DMS79 treated with DMSO at 0.1 percent for 48 hours (cell line): ENCODE data around the gene ADA.
"Not testable (repeated sequence)": the region's sequence is repeated elsewhere in the genome, so short reads cannot be mapped to it uniquely, and the experiment has no call there.

Experiments used
- DNase-seq: peaks from one replicate; lab custom pipeline; 2025; lab: John Stamatoyannopoulos, UW

Gene ADA

DNA sequence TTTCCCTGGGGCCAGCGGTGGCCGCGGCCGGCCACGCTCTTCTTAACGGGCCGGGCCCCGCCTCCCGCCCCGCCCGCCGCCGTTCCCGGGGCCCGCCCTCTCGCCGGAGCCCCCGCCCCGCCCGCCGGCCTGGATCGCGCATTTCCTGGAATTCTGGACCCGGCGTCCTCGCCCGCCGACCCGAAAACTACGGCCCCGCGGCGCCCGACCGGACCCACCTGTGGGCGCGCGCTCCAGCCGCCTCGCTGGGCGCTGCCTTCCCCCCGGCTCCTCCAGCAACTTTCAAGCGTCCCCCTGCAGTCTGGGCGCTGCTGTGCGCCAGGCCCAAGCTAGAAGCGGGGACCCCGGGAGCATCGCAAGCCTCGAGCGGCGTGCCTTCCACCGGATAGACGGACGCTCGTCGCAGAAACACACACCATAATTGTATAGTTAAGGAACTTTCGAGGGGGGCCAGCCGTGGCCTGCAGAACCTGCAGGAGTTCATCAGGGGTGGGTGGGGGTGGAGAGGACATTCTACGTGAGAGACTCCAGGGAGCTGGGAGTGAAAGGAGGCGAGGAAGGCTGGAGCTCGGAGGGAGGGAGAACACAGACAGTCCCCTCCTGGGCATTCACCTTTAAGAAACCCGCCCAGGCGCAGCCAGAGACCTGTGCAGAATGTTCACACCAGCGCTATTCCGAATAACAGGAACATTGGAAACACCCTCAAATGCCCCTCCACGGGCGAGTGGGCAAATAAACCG, at the start of gene ADA:
Gene ADA, minus strand, starts transcription at position 16 of the 740 bp plus-strand sequence. CDS start 92 bp downstream, outside the sequence.
- peak; percentile 2 for DNase-seq

DNA sequence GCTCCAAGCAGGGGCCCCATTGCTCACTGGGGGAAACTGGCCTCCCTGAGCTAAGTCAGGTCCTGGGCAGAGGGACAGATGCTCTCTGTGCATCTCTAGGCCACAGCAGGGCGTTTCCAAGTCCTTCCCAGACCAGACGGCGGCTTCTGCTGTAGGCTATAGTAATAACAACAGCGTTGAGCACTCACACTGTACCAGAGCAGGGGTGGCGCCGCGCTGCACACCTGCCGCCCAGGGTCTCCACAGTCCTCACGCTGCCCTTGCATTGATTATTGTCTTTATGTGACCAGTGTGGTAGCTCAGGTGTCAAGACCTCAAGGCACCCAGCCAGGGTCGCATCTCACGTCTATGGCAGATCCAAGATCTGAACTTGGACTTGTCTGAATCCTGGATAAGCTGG, 48.8 kb upstream of the ADA start:
- no peak for DNase-seq

DNA sequence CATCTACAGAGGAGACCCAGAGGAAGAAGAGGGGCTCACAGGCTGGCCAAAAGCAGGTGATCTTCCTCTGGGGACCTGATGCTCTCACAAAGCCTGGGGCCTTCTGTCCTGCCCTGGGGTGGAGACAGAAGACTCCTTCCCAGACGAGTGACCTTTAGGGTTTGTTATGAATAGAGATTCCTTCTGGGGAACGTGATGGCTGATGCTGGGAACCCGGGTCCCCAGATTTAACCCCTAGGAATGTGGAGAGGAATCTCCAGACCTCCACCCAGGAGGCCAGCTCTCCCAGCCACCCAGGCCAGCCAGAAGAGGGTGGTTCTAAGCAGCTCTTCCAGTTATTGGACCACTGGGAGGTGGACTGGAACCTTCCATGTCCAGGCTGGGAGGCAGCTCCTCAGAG, 46.9 kb upstream of the ADA start:
- no peak for DNase-seq

DNA sequence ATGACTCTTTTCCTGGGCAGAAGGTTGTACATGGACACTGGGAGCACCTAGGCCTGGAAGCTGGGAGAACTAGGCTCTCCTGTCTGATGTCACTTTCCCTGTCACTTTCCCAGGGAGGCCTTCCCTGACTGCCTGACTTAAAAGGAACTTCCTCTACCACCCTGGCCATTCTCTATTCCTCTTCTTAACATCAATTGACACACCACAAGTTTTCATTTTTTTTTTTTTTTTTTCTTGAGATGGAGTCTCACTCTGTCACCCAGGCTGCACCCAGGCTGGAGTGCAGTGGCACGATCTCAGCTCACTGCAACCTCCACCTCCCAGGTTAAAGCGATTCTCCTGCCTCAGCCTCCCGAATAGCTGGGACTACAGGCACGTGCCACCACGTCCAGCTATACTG, 45.5 kb upstream of the ADA start:
- DNase-seq, result not testable (repeated sequence)

DNA sequence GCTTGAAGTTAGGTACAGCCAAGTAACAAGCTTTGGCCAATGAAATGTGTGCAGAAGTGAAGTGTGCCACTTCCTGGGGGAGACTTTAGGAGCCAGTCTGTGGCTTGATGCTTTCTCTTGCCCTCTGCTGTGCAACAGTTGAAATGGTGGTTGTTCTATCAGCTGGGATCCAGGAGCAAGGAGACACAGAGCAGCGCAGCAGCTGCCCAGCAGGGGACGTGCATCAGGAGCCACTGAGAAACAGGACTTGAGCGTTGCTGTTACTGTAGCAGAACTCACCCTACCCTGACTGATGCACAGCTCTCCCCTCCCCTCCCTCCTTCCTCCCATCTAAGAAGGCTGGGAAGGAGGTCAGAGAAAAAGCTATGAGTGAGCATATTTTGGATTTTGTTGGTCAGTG, 44.8 kb upstream of the ADA start:
- no peak for DNase-seq

DNA sequence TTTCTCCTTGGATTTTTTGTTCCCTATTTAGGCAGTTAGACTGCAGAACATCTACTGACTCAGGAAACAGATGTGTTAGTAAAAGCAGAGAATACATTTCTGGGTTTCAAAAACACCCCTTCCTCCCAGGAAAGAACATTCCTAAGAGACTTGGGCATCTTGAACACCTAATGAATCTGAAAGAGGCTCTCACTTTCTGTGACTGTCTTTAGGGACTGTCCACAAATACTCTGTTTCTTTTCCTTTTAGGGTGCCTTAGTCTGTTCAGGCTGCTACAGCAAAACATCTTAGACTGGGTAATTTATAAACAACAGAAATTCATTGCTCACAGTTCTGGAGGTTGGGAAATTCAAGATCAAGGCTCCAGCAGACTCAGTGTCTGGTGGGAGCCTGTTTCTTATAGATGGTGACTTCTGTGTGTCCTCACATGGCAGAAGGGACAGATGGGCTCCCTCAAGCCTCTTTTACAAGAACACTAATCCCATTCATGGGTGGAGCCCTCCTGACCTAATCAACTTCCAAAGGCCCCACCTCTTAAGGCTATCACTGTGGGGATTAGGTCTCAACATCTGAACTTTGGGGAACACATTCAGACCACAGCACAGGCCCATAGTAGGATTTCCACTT, 44.3 kb upstream of the ADA start:
- no peak for DNase-seq

DNA sequence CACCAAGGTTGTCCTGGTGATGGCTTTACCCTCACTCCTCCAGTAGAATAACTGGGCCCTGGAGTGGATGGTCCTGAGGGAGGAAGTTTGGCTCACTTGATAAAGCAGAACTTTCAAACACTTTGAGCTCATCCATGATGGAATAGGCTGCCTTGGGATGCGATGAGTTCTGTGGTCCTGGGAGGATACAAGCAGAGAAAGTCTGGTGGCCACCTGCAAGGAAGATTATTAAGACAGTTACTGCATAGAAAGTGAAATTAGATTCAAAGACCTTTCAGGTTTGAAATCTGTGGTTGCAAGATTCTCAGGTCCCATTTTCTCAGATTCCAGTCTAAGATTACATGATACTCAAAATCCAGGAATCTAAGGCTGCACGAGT, 43.8 kb upstream of the ADA start:
- no peak for DNase-seq

DNA sequence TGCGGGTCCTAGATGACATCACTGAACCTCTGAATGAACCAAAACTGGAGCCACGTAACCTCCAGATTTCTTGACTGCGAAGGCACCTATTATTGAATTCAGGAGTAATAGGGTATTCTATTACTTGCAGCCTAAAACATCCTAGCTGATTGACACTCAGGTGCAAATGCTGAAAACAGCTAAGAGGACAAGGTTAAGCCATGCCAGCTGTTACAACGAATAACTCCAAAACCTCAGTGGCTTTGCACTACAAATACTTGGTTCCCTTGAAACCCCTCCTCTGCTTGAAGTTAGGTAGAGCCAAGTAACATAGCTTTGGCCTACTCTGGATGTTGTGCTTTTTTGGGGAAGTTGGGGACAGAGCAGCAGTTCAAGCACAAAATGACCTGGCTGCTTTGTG, 42.7 kb upstream of the ADA start:
- no peak for DNase-seq

DNA sequence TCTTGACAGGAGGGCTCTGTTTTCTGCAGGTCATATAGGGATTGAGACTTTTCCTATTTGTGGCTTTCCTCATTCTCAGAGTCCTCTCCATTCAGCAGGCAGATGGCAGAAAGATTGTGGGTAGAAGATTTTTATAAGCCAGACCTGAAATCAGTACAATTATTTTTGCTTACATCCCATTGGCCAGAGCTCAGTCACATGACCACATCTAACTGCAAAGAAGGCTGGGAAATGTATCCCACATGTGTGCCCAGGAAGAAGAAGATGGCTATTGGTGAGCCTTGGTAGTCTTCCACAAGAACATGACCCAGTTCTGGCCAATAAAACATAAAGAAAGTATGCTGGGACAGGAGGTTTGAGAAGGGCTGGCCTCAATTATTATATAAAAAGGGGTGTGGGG, 42.1 kb upstream of the ADA start:
- no peak for DNase-seq

DNA sequence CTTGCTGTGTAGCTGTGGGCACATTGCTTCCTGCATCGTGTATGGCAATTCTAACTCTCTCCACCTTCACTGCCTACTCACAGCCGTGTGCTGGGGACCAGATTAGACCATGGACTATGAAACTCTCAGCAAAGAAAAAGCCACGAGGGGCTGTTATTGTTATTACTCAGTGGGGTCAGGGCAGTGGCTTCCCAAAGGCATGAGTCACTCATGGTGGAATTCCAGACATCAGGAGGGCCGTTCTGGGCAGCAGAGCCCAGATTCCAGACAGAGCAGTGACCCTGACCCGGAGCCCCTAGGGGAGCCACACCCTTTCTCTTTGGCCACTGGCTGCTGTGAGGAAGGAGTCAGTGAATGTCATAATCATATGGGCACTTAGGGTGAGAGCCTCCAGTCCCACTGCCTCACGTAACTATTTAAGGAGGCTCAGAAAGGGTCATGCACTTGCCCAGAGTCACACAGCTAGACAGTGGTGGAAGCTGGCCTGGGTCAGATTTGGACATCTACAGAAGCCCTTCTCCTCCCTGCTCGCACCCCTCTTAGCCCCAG, 41.5 kb upstream of the ADA start:
- DNase-seq, result no peak

DNA sequence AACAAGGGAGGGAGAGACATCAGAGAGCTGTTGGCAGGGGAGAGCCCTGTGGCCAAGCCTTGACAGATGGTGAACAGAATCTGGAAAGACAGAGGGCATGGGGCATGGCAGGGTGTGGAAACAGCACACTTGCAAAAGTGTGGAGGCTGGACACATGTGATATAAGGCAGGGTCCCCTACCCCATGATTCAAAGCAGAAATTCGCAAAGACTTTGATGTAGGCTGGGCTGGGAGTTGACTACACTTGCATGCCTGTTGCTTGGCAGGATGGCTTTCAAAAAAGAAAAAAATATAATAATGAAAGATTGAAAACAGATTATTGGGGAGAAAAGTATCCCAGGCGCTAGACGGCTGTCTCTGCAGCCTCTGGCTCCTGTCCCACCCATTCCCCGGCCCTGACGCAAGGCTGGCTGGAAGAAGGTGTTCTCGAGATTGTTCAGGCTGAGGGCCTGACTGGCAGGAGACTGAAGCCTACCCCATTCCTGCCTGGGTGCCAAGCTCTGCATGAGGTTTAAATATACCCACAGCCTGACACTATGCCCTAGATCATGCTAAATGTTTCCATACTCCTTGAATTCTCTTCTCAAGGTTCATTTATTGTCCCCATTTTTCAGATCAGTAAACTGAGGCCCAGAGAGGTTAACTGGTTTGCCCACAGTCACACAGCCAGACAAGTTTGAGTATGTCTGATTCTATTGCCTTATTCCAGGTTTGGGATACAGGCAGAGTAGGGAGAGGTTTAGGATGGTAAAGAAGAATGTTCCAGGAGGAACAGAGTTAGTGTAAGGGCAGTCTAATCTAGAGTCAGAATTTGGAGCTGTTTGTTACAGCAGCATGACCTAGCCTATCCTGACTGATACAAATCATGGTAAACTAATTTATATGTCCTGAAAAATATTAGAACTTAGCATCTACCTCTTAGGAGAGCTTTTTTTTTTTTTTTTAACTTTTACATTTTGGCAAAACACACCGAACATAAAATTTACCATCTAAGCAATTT, 40.2 kb upstream of the ADA start:
- no peak for DNase-seq

DNA sequence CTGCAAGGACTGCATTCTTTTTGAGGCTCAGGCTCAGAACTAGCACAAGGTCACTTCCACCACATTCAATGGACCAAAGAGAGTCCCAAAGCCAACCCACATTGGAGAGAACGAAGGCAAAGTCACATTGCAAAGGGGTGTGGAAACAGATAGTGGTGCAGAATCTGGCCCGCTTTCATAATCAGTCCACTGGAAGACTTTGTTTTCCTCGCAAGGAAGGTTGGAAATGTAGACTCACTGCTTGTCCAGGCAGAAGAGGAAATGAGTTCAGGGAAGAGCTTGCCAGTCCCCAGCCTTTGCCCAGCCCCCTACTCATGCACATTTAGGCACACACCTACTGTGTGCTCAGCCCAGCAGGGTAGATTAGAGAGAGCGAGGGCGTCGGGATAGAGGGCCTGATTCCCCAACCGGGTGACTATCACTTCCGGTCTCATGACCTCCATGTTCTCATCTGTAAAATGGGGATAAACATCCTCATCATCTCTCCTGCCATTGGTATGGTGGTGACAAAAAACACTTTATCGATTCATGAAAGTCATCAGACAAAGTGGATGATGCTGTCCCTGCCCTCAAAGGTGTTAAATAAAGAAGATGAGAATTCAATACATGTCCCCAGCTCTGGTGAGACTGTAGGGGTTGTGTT, 39.4 kb upstream of the ADA start:
- DNase-seq, result no peak

DNA sequence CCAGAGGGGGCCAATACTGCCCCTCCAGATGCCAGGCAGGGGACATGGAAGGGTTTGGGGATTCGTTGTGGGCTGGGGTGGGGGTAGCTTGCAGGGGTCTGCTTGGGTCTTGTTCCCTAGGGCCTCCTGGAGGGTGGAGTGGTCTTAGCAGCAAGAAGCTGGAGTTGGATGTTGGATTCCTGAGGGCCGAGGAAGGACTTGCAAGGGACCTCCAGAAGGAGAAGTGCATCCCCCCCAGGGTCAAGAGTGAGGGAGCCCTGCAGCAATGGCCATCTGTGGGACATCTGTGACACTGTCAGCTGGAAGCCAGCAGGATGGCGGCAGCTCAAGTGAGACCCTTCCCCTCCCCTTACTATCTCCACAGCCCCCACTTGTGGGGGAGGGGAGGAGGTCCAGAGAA, 38.3 kb upstream of the ADA start:
- DNase-seq, result no peak

DNA sequence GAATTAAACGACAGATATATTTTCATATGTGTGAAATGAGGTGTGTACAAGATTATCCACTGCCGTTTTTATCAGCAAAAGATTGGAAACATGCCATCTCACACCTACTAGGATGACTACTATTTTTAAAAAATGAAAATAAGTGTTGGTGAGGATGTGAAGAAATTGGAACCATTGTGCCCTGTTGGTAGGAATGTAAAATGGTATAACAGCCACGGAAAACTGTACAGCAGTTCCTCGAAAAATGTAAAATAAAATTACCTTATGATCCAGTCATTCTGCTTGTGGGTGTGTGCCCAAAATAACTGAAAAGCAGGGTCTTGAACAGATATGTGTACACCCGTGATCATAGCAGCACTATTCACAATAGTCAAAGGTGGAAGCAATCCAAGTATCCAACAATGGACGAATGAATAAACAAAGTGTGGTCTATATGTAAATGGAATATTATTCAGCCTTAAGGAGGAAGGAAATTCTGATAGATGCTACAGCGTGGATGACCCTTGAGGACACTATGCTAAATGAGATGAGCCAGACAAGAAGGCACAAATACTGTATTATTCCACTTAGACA, 36.6 kb upstream of the ADA start:
- no peak for DNase-seq

DNA sequence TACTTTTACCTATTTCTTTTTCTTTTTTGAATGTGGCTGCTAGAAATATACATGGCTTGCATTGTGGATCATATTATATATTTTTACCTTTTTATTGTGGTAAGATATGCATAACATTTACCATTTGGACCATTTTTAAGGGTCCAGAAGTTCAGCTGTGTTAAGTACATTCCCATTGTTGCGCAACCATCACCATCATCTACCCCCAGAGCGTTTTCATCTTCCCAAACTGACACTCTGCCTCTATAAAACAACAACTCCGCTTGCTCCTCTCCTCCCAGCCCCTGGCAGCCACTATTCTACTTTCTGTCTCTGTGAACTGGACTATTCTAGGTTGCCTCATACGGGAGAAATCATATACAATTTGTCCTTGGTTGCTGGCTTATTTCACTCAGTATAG, 35.4 kb upstream of the ADA start:
- DNase-seq, result no peak

DNA sequence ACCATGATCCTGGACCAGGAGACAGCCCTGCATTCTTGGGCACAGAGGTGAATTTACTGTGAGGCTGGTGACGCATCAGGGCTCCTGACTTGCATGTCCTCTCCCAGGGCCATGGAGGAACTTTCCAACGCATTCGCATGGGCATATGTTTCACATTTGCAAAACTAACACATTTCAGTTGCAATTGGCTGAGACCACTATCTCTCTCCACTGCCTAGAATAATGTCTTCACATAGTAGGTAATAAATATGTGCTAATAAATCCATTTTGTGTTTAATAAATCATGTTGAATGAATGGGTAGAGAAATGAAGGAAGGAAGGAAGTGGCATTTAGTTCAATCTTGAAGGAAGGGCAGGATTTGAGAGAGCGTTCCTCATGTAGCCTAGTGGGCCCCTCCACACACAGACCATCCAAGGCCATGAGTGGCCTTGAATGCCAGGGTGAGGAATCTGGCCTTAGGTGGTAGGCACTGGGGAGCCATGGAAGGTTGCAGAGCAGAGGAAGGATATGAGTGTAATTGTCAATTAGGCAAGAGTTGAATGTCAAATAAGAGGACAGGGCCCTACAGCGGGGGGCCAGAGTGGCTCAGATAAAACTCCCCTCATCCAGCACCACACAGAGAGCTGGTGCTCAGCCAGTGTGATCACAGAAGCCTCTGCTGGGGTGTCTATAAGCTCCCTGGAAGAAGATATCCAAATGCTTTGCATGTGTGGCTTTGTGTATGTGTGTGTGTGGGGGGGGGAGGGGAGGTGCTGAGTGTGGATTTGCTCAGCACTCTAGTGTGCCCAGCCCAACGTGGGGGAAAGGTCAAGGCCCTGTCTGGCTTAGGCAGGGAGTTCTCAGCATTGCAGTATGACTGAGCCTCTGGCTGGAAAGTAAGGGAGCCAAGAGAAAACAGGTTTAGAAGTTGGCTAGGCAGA, 32.8 kb upstream of the ADA start:
- DNase-seq, result no peak

DNA sequence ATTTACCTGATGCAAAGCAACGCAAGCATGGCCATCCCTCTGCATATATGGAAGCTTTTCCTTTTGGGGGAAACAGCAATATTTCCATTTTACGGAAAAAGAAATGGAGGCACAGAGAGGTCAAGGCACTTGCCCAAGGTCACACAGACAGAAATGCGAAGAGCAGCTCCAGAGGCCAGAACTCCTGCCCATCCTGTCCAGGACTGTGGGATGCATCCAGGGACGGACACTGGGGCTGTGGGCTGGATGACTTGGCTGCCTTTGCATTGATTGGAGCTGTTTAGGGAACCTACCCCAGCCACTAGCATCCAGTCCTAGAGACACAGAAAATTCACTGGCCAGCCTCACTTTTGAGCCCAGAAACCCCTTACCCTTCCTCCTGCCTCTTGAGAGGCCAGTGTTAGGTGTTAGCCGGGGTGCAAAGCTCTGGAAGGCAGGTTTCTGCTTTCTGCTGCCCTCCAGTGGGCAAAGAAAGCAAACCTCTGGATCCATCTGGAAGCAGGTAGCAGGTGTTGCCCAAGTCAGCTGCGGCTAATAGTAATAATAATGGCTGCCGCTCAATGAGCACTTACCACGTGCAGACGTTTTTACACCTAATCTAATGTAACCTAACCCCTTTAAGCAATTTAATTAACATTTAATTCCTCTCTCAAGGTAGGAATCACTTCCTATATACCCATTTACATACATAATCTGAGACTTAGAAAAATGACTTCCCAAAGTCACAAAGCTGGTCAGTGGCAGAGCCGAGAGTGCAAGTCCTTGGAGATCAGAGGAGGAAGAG, 32.0 kb upstream of the ADA start:
- DNase-seq, result peak; percentile 6

DNA sequence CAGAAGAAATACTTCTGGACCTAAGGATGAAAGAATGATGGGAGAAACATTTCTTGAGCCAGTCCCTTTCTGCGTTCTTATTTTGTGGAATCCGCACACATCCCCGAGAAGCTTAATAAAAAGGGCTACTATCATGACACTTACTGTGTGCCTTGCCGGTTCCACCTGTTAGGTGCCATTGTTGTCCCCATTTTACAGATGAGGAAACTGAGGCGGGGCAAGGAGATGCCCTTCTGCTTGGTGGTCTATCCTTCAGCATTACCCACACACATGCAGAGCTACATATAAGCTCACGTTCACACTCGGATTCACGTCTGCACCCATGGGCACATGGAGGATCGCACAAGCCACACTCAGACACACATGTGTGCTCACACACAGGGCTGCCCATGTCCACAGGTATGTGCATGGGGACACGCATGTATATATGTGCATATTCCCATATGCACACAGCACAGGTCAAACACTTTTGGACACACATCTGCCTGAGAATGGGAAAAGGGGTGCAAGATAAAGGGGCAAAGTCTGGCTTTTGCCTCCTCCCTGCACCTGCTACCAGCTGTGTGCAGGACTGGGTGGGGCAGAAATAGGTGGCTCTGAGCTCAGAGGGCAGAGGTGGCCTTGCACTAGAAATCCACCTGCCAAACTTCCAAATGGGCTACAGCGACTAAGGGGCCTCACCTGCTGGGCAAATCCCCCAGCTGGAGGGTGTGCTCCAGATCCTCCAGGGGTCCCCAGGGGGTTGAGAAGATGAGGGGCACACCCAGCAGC, 30.5 kb upstream of the ADA start:
- DNase-seq, result no peak
